Measurements from ENCODE around the gene KIAA0753. TPM values are rescaled to one million over a fixed set of nuclear protein-coding genes. Genes with fewer than 3 reads are reported as not detected.

Gene KIAA0753
- total and polyA plus RNA-seq, 2 of the 4 experiments (the other 2 are of a cell fraction), result 10.2 to 17.6 TPM

- H2AK5ac ChIP-seq (ENCODE audit: low read depth, low read length), result peak overlapping the region; percentile 58
- peak overlapping the region; percentile 75 for H2BK120ac ChIP-seq (ENCODE audit: low read depth, low read length)
- dilution Hi-C loops (cut with HindIII; ENCODE audit: low sequenced_read_pairs, unreplicated experiment) (no loop called here), in situ Hi-C loops (cut with MboI; ENCODE audit: low sequenced_read_pairs) (no loop called here), intact Hi-C loops (cut with micrococcal nuclease) (loop anchor here (5.0 kb wide), 1 partner anchor 119 kb away; no protein-coding TSS in a partner anchor)
- peak overlapping the region; percentile 12; the same call in 1 of the 2 replicates for H3K27ac ChIP-seq (ENCODE audit: insufficient read depth, low read length)
- BruUV-seq (replicated peaks), result no TSS peak
- H3K56ac ChIP-seq (ENCODE audit: extremely low read depth, insufficient read depth, low read length), result peak overlapping the region; percentile 25; the same call in 1 of the 2 replicates
- H4K91ac ChIP-seq (ENCODE audit: insufficient read depth, low read depth, low read length), result peak overlapping the region; percentile 53
- H4K5ac ChIP-seq (ENCODE audit: low read depth, low read length), result peak overlapping the region; percentile 42; the same call in 1 of the 2 replicates
- H3K9ac ChIP-seq (ENCODE audit: low read depth, low read length), result no peak overlapping the region
- peak overlapping the region; percentile 28 for H2AFZ ChIP-seq (replicated peaks; ENCODE audit: low read length, poor library complexity)
- H2BK5ac ChIP-seq (ENCODE audit: low read depth, low read length, poor library complexity, severe bottlenecking), result peak overlapping the region; percentile 93
- H3K9me1 ChIP-seq (ENCODE audit: insufficient read depth, low read length), result peaks cover 6% of the 10 kb centered on the region
- no peak overlapping the region for H2AK9ac ChIP-seq (replicated peaks; ENCODE audit: low read depth, low read length, poor library complexity)
- peak overlapping the region; percentile 7 to 71; a peak in 3 of 4 replicates for H4K8ac ChIP-seq (ENCODE audit: low read depth in 2 of 2, low read length in 2 of 2)
- ATAC-seq (ENCODE audit: low read depth) (peak; percentile 92), DNase-seq (peak; percentile 94)
- H3K4me3 ChIP-seq (ENCODE audit: insufficient read depth, low read depth, low read length), result no peak overlapping the region
- H3K23ac ChIP-seq (ENCODE audit: low read depth, low read length), result peak overlapping the region; percentile 61; the same call in 1 of the 2 replicates
- peak overlapping the region; percentile 61 for H3K4ac ChIP-seq (ENCODE audit: low read depth, low read length)
- peak overlapping the region; percentile 72; the same call in 2 of the 3 replicates for H2BK15ac ChIP-seq (ENCODE audit: low read depth, low read length)
- H3K79me1 ChIP-seq (ENCODE audit: low read depth in 1 of 2, low read length in 2 of 2), result peaks cover 12 to 14% of the 10 kb centered on the region in 2 experiments
- H3K36me3 ChIP-seq (ENCODE audit: control insufficient read depth, insufficient read depth, low read length), result peaks cover 30% of the 10 kb centered on the region
- 100% methylated on average over 1 of the region's 7 CpGs; no CpG with 5 or more reads in 1 of the 2 experiments for WGBS, 2 experiments (ENCODE audit: extremely low coverage in 2 of 2, insufficient read length in 1 of 2)
- H3K14ac ChIP-seq (replicated peaks; ENCODE audit: low read depth, low read length), result peak overlapping the region; percentile 77
- H3K18ac ChIP-seq (ENCODE audit: low read depth, low read length), result peak overlapping the region; percentile 73; the same call in 1 of the 2 replicates
- H4K20me1 ChIP-seq (ENCODE audit: insufficient read depth, low read length), result peaks cover 4% of the 10 kb centered on the region; the same call in 1 of the 2 replicates
- peak overlapping the region; percentile 77 for H2BK20ac ChIP-seq (ENCODE audit: low read depth, low read length)
- peaks cover 6% of the 10 kb centered on the region for H3K4me1 ChIP-seq (ENCODE audit: control insufficient read depth, insufficient read depth, low read length)
- CTCF ChIA-PET, result no interaction called here
- no peaks in the 10 kb centered on the region for H3K27me3 ChIP-seq (ENCODE audit: control insufficient read depth, insufficient read depth, low read length)
- TF ChIP-seq SMC3 (IDR thresholded peaks at IDR 0.05; ENCODE audit: low read depth, low read length), result no peak
- TF ChIP-seq, protein P1, sequence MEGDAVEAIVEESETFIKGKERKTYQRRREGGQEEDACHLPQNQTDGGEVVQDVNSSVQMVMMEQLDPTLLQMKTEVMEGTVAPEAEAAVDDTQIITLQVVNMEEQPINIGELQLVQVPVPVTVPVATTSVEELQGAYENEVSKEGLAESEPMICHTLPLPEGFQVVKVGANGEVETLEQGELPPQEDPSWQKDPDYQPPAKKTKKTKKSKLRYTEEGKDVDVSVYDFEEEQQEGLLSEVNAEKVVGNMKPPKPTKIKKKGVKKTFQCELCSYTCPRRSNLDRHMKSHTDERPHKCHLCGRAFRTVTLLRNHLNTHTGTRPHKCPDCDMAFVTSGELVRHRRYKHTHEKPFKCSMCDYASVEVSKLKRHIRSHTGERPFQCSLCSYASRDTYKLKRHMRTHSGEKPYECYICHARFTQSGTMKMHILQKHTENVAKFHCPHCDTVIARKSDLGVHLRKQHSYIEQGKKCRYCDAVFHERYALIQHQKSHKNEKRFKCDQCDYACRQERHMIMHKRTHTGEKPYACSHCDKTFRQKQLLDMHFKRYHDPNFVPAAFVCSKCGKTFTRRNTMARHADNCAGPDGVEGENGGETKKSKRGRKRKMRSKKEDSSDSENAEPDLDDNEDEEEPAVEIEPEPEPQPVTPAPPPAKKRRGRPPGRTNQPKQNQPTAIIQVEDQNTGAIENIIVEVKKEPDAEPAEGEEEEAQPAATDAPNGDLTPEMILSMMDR (conservative IDR thresholded peaks at IDR 0.05; ENCODE audit: low read depth, low read length), result no peak
- 0 out of 2 replicates have a peak, but pooled peaks have one; percentile 3 for TF ChIP-seq RAD21 (IDR thresholded peaks at IDR 0.05; ENCODE audit: low read length)
- TF ChIP-seq CEBPB (IDR thresholded peaks at IDR 0.05; ENCODE audit: low read depth, low read length), result peak; percentile 96
- peak; percentile 17 for TF ChIP-seq RCOR1 (IDR thresholded peaks at IDR 0.05; ENCODE audit: insufficient replicate concordance, low read length)
- no peak for TF ChIP-seq MAZ (IDR thresholded peaks at IDR 0.05; ENCODE audit: borderline replicate concordance, low read depth, low read length)
- H3K9me3 ChIP-seq (ENCODE audit: control insufficient read depth, insufficient read depth, low read length), result no peaks in the 10 kb centered on the region
- POLR2A ChIA-PET (ENCODE audit: unreplicated experiment), result no interaction called here
- peak overlapping the region; percentile 27; the same call in 1 of the 2 replicates for H3K4me2 ChIP-seq (ENCODE audit: low read depth, low read length)
Observed at GRCh38 chr17:6591599-6592158, 48.8 kb downstream of the KIAA0753 start.
